NOMO-1 treated with dmso at 0.1 percent for 144 hours (cell line): ENCODE data around the gene KRTAP12-3.
"Not testable (repeated sequence)": the region's sequence is repeated elsewhere in the genome, so short reads cannot be mapped to it uniquely, and the experiment has no call there.

Source experiments
- DNase-seq: peaks from one replicate; lab custom pipeline; 2025; ENCODE audit not compliant: unreplicated experiment; lab: John Stamatoyannopoulos, UW

Gene KRTAP12-3

GRCh38 chr21:44657635-44658540 is at the start of gene KRTAP12-3:
KRTAP12-3 (plus strand) TSS chr21:44657932; CDS start chr21:44657980, 48 bp downstream.
- no peak for DNase-seq

- DNase-seq: no peak
These were observed 48.5 kb upstream of the KRTAP12-3 start for GRCh38 chr21:44609193-44609592.

GRCh38 chr21:44610157-44610843 is 47.4 kb upstream of the KRTAP12-3 start:
- DNase-seq: not testable (repeated sequence)

GRCh38 chr21:44611551-44611950 is 46.2 kb upstream of the KRTAP12-3 start:
- DNase-seq: no peak

- DNase-seq: no peak
These were observed 45.7 kb upstream of the KRTAP12-3 start, which contains the start of gene KRTAP10-8 for GRCh38 chr21:44612029-44612486. KRTAP10-8 (plus strand) TSS chr21:44612079; CDS start chr21:44612101, 22 bp downstream.

GRCh38 chr21:44612669-44613229 is 45.0 kb upstream of the KRTAP12-3 start:
- no peak for DNase-seq

GRCh38 chr21:44613386-44614155 is 44.2 kb upstream of the KRTAP12-3 start:
- DNase-seq: no peak

GRCh38 chr21:44614161-44614631 is 43.5 kb upstream of the KRTAP12-3 start:
- no peak for DNase-seq

- DNase-seq: no peak
These were observed 42.8 kb upstream of the KRTAP12-3 start for GRCh38 chr21:44614961-44615391.

GRCh38 chr21:44615466-44615865 is 42.3 kb upstream of the KRTAP12-3 start:
- DNase-seq: no peak

GRCh38 chr21:44615911-44616590 is 41.7 kb upstream of the KRTAP12-3 start:
- no peak for DNase-seq

- DNase-seq: no peak
These were observed 41.2 kb upstream of the KRTAP12-3 start for GRCh38 chr21:44616591-44616926.

- no peak for DNase-seq
These were observed 40.6 kb upstream of the KRTAP12-3 start for GRCh38 chr21:44617071-44617501.

- DNase-seq: no peak
These were observed 39.2 kb upstream of the KRTAP12-3 start for GRCh38 chr21:44618504-44618903.

- no peak for DNase-seq
These were observed 38.8 kb upstream of the KRTAP12-3 start for GRCh38 chr21:44618909-44619308.

GRCh38 chr21:44619886-44620285 is 37.8 kb upstream of the KRTAP12-3 start:
- no peak for DNase-seq

GRCh38 chr21:44623575-44623974 is 34.2 kb upstream of the KRTAP12-3 start:
- no peak for DNase-seq

- no peak for DNase-seq
These were observed 32.0 kb upstream of the KRTAP12-3 start for GRCh38 chr21:44625756-44626155.

- DNase-seq: no peak
These were observed 31.5 kb upstream of the KRTAP12-3 start for GRCh38 chr21:44626262-44626661.

GRCh38 chr21:44626673-44627143 is 31.0 kb upstream of the KRTAP12-3 start, which contains the start of gene KRTAP10-9:
KRTAP10-9 (plus strand) TSS chr21:44627093; CDS start chr21:44627172, 79 bp downstream.
- no peak for DNase-seq
